ENCODE results near the gene KRTAP5-9.
A peak's percentile ranks its signal among the peaks of the same experiment; 100 is the strongest.
"Not testable (repeated sequence)": the region's sequence is repeated elsewhere in the genome, so short reads cannot be mapped to it uniquely, and the experiment has no call there.

Gene KRTAP5-9

GRCh38 chr11:71582969-71583368 is 34.7 kb downstream of the KRTAP5-9 start:
- DNase-seq (ENCODE audit: low read depth in 2 of 2): not testable (repeated sequence)

GRCh38 chr11:71585673-71586072 is 37.5 kb downstream of the KRTAP5-9 start:
- DNase-seq (ENCODE audit: low read depth in 2 of 2): not testable (repeated sequence)

- DNase-seq (ENCODE audit: low read depth in 2 of 2): not testable (repeated sequence)
Measured at GRCh38 chr11:71588314-71588713, 40.1 kb downstream of the KRTAP5-9 start.

GRCh38 chr11:71588822-71589545 is 40.8 kb downstream of the KRTAP5-9 start:
- peak; percentile 7 to 25 for DNase-seq (ENCODE audit: low read depth in 2 of 2)

GRCh38 chr11:71589546-71589920 is 41.3 kb downstream of the KRTAP5-9 start:
- DNase-seq (ENCODE audit: low read depth in 2 of 2): not testable (repeated sequence)

Measured in activated CD8-positive, alpha-beta memory T cell treated with anti-CD3 and anti-CD28 coated beads for 4 hours (primary cell).